HG03469 (cell line): ENCODE results near the gene RTN4IP1.
"Not testable (repeated sequence)": the region's sequence is repeated elsewhere in the genome, so short reads cannot be mapped to it uniquely, and the experiment has no call there.

Experiments used
- ATAC-seq: cut with Tn5 transposase; IDR thresholded peaks from one replicate; pipeline ENCODE4 v1.9.1; 2021; ENCODE audit warnings: mild to moderate bottlenecking, moderate library complexity, moderate number of reproducible peaks; ENCODE audit not compliant: unreplicated experiment

RTN4IP1 gene

DNA sequence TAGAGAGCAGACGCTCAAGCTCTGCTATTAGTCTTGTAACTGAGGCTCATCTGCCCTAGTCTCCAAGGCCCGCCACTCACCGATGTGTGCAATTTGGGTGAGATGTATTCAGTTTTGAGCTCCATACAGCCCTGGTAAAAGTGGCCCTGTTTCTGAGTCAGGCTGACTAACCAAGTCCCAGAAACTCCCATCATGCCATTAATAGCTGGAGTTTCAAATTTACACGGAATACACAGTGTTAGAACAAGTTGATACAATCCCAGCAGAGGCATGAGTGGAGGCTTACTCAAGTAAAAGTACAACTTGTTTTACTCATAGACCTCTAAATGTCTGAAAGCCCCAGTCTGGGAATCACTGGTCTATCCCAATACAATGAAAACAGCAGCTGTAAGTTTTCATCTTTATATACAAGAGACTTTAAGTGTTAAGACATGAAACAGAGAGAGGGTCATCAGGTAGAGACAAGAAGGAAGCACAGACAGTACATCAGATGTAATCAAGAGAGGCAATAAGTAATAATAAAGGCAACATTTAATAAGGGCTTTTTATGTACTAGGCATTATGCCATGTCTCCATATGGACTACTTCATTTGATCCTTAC, 42.4 kb downstream of the RTN4IP1 start:
- ATAC-seq, result no peak

DNA sequence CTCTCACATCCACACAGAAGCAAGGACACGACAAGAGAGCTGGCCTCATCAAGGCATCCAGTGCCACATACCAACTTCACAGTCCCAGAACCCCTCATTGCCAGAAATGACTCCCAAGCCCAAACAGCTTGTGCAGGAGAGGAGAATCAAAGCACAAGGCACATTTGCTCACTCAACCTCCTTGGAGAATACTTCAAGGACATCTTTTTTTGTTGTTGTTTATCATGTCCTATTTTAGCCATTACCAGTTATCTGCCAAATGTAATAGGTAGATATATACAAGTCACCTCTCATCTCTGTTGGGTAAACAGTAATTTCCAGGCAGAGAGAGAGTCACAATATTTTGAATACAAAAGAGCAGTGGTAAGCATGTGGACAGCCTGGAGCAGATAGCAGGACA, 47.8 kb downstream of the RTN4IP1 start:
- ATAC-seq, result no peak

DNA sequence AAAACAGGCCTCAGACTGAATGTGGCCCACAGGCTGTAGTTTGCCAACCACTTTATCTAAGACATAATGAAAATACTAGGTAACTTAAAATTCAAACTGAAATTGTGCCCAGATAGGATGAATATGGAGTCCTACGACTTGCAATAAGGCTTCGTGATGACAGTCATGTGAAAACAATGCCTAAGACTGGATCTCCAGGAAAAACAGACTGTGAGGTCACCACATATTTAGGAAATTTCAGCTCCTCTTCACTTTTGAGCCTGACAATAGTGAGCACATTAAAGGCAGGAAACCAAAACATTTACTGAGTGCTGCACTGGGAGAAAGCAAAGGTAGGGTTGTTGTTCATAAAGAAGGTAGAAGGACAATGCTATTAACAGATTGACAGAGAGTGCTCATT, 50.0 kb downstream of the RTN4IP1 start:
- ATAC-seq, result no peak

DNA sequence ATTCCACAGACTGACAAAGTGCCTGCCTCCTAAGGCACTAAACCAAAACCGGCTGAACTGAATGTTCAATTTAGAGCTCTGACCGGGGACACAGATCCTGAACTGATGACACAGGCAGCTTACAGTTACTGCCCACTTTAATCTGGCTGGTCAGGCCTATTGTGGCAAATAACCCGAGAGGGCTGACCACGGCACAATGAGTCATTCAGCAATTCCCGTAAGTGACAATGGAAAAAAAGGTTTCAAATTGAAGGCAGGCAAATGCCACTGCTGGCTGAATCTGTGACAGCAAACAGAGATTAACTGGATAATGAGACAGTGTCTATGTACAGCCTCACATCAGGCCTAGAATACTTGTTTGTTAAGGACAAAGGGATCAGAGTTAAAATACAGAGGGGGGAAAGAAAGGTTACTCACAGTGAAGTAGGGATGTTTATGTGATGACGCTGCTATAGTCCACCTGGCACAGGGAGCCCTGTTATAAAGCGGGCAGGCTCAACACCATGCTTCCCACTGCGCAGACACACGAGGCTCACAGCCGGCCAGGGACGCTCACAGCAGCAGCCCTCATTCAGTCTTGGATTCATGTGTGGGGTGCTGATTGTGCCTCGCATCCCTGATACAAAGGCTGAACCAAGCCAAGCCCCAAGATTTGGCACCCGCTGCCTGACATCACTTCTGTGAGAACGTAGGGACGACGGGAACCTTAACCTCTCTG, 54.4 kb downstream of the RTN4IP1 start:
- no peak for ATAC-seq

DNA sequence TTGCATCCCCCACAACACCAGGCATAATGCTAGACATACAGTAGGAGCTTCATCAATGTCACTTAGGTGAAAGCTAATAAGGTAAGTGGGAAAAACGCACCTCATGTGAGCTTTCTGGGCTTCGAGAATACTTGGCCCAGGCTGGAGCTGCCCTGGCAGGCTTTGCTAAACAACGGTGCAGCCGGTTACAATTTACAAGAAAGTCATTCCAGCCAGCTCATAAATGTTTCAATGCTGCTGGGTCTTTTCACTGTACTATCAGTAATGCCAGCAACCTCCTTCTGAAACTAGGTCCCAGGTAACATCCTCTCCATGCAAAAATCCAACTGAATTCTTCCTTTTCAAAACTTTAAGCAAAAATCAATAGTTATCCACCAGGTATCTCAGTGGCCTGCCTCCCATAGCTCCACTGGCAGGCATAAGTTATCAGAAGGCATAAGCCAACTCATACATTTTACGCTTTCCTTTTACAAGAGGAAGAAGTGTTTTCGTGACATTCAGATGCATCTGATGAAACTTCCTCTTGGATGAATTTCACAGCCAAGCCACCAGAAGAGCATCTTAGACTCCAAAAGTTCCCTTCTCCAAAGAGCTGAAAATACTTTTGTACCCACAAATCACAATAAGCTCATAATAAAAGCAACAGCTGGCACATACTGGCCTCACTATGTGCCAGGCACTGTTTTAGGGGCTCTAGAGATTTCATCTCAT, 56.3 kb downstream of the RTN4IP1 start:
- no peak for ATAC-seq

DNA sequence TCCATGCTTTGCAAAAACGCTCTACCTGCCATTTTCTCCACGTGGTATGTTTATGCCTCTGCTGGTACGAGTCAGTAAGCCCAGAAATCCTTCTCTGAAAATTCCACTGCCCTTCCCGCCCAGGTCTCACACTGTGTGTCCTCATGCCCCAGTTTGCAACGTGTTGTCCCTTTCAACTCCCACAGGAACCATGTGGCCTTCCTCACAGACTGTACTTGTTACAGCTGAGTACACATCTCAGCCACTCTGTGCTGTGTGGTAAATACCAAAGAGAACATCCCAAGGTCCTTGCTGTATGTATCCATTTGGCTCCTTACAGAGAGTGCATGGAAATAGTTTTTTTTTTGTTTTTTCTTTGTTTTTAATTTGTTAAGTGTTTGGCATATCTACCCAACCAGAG, 56.9 kb downstream of the RTN4IP1 start:
- no peak for ATAC-seq

DNA sequence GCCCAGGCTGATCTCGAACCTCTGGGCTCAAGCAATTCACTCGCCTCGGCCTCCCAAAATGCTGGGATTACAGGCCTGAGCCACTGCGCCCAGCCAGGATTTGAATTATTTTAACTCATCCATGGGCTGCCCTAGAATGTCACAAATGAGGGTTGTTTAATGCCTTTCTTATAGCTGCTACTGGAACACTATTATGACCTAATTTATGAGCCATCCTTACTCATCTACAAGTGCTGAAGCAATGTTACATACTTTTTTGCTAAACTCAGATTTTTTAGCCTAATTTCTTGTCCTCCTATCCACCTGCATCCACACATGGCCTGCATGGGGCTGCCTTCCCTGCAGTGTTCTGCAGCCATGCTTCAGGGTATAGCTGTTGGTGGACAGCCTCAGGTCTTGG, 59.9 kb downstream of the RTN4IP1 start:
- no peak for ATAC-seq

DNA sequence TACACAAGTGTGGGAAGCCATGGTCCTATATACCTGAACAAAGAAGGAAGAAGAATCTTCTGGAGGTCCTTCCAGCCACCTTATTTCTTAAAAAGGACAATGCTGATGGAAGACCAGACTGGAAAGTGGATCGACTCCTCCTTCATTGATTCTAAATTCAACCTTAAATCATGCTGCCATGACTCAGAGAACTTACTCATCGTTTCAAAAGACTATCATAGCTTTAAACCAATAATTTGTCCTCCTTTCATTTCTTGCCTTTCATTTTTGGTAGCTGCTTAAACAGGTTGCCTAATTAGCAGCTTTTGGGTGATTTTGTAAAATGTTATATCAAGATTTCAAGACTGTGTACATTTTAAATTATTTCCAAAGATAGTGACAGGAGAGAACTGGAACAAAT, 60.8 kb downstream of the RTN4IP1 start:
- ATAC-seq, result no peak

DNA sequence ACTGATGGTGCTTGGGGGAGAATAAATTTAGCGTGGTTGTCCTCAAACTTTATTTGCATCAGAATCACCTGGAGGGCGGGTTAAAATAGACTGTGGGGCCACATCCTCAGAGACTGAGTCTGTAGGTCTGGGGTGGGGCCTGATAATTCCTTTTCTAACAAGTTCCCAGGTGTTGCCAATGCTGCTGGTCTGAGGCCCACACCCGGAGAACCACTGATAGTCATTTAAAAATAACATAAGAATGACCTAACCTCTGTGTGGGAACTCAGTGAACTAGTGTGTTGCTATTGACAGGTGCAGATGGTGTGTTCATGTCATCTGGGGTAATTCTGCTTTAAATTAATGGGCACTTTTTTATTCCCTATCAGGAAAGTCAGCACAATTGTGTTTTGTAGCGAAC, 64.8 kb downstream of the RTN4IP1 start:
- no peak for ATAC-seq

DNA sequence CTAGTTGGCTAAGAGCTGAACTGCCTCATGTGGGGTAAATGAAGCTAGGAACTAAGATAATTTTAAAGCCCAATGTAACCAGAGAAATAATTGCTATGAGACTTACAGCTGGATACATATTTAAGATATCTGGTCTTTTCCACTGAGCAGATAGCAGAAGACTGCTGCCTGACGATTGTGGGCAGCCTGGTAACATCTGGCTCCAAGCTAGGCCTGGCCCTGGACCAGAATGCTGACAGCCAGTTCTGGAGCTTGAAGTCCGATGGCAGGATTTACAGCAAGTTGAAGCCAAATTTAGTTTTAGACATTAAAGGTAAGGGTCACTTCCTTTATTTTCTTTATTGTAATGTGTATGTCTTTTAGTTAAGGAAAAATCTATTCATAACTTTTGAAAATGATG, 65.7 kb downstream of the RTN4IP1 start:
- ATAC-seq, result no peak

DNA sequence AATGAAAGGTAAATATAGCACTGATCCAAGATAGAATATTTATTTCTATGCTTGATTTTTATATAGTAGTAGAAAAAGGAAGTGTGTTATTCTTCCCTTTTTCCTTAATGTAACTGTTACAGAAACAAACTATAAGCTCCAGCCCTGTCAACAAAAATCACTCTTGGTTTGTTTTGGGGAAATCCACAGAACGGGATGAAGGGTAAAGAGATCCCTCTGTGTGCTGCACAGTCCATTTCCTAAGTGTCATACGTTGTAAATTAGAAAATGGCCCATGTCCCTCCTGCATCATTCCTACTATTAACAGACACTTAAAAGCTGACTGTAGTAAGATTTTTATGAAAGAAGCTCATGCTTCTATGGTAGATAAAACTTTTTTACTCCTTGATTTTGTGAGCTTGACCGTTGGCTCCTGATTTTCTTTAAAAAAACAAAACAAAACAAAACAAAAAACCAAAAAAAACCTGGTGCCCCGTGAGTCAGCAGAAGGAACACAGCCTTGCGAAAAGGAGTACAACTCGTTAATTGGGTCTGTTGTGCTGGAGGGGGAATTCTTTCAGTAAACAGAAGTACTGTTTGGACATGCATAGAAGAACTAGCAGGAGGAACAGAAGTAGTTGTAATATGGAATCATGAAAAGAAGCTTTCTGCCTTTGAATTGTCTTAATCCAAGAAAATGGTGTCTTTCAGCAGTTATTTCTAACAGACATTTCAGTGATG, 67.5 kb downstream of the RTN4IP1 start:
- ATAC-seq, result no peak

DNA sequence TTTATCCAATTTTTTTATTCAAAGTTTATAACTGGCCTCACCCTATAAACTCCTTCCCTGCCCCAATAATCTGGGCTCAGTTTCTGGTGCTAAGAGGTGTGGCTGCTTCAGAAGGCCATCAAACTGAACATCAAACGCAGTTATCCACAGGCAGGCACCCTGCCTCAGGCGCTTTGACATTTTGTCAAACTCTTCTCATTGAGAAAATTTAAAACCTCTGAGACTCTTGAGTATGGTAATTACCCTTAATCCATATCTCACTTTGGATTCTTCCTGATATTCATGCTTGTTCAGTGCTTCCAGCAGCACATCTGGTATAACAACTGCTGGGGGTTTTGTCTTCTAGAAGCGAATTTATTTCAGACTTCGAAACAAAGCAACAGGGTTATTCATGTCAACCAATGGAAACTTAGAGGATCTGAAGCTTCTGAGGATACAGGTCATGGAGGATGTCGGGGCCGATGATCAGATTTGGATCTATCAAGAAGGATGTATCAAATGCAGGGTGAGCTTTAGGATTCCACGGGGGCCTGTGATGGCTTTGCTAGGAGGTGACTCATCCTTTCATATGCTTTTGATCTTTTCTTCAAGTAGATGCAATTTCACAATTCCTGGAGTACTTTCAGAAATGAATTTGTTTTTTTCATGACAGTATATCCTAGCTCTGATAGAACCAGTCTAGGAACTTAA, 68.2 kb downstream of the RTN4IP1 start:
- ATAC-seq, result no peak

DNA sequence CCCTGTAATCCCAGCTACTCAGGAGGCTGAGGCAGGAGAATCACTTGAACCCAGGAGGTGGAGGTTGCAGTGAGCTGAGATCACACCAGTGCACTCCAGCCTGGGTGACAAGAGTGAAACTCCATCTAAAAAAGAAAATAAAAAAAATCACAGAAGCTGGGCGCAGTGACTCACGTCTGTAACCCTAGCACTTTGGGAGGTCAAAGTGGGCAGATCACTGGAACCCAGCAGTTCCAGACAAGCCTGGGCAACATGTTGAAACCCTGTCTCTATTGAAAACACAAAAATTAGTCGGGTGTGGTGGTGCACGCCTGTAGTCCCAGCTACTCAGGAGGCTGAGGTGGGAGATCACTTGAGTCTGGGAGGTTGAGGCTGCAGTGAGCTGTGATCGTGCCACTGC, 69.6 kb downstream of the RTN4IP1 start:
- ATAC-seq, result not testable (repeated sequence)

DNA sequence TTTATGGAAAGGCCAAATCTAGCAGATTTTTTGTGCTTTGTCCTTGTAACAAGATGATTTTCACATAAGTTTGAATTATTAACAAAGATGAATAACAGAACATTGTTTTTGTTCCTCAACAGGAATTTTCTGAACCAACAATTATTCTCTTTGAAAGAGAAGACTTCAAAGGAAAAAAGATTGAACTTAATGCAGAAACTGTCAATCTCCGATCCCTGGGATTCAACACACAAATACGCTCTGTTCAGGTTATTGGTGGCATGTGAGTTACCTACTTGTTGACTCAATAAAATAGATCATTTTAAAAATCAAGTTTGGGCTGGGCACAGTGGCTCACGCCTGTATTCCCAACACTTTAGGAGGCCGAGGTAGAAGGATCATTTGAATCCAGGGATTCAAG, 70.9 kb downstream of the RTN4IP1 start:
- ATAC-seq, result no peak

DNA sequence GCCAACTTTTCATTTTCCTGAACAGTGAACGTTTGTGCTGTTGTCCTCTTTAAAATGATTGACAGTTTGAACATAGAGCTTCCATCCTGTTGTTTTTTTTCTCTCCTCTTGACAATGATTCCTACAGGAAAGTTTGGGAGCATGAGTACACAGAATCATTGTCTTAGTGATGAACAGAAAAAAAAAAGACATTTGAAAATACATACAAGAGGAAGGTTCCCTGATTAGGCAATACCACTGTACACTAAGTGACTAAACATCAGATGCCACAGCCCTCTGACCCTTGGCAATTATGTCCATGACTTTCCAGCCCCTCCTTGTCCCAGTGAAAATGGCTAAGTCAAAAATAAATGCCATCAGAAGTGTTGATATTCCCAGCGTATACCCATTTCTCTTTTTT, 71.5 kb downstream of the RTN4IP1 start:
- ATAC-seq, result no peak

DNA sequence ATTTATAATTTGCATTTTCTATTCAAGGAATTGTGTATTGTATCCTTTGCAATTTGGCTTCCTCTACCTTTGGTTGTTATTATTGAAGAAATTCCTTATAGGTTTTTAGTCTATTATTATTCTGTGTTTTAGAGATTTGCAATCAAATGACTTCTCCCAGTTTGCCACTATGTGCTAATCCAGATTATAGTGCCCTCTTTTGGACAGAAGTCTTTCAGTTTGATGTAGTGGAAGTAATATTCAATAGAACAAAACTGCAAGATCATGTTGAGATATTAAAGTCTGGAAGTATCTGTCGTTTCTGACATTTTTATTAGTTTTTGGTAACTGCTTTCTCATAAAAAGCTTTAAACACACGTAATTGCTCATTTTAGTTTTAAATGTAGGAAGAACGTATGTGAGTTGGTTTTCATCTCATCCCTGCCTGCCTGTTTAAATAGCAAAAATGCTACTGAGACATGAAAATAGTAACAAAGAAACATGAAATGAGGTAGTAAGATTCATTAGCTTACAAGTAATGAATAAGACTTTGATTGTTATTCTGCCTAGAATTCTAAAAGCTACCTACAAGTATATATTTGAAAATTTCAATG, 72.8 kb downstream of the RTN4IP1 start:
- ATAC-seq, result no peak

DNA sequence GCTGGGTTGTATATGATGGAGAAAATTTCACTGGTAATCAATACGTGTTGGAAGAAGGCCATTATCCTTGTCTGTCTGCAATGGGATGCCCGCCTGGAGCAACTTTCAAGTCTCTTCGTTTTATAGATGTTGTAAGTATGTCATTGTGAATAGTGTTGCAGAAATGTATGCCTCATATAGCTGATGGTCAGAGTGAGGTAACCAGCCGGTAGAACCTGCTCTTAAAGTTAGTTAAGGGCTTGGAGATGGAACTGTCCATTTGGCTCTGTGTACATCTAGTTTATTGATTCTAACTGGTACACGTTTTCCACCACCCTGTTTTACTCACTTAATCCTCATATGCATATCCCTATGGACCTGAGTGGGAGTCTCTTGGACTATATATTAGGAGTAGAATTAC, 73.5 kb downstream of the RTN4IP1 start:
- no peak for ATAC-seq

DNA sequence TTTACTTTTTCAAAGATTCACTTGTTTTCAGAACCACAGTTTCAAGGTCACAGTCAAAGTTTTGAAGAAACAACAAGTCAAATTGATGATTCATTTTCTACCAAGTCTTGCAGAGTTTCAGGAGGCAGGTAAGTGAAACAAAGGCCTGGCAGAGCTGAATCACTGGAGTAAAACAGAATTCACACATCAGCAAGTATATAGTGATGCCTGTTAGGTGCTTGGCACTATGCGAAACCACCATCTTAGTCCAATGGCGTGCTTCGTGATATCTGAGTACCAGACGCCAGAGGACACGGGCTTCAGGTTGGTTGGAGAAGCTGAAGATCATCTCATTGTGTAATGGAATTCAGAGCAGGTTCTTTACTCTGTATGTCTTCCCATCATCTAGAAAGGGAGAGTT, 75.9 kb downstream of the RTN4IP1 start:
- ATAC-seq, result no peak

DNA sequence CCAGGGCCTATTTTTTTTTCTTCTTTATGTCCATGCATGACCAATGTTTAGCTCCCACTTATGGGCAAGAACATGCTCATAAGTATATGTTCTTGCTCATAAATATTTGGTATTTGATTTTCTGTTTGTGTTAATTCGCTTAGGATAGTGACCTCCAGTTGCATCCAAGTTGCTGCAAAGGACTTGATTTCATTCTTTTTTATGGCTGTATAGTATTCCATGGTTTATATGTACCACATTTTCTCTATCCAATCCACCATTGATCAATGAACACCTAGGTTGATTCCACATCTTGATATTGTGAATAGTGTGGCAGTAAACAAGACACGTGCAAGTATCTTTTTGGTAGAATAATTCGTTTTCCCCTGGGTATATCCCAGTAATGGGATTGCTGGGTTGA, 78.1 kb downstream of the RTN4IP1 start:
- no peak for ATAC-seq

DNA sequence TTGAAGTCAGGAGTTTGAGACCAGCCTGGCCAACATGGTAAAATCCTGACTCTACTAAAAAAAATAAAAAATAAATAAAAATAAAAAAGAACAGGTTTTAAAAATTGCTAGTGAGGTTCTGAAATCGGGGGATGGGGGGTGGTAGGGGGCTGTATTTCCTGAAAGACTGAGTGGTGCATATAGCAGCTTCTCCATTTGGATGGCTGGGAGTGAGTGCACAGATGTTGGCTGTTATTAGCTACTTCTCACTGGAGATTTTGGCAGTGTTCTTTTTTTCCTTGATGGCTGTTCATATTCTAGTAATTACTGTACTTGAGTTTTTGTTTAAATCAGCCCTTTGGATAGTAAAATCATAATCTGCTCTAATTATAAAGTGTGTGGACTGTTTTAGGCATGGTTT, 79.8 kb downstream of the RTN4IP1 start:
- ATAC-seq, result no peak
